ENCODE data around the gene SF3B4. TPM values are rescaled to one million over a fixed set of nuclear protein-coding genes. Genes with fewer than 3 reads are reported as not detected.

SF3B4 gene
- total and polyA plus RNA-seq, 2 of the 13 experiments (the other 11 are each of a cell fraction or from before 2014, with no cell fraction given) = 13.8 to 14.8 TPM

- TF ChIP-seq ZBTB39 (CRISPR knock-in tag; IDR thresholded peaks at IDR 0.05) = no peak
- no peak for TF ChIP-seq RELA (CRISPR knock-in tag; IDR thresholded peaks at IDR 0.05)
- 0 out of 2 replicates have a peak, but pooled peaks have one; percentile 41 for TF ChIP-seq ZNF367 (CRISPR knock-in tag; IDR thresholded peaks at IDR 0.05; ENCODE audit: borderline replicate concordance)
- no peak for TF ChIP-seq PAF1 (CRISPR knock-in tag; IDR thresholded peaks at IDR 0.05)
- TF ChIP-seq ZSCAN9 (CRISPR knock-in tag; IDR thresholded peaks at IDR 0.05; ENCODE audit: borderline replicate concordance) = 0 out of 2 replicates have a peak, but pooled peaks have one; percentile 45
- no peak for TF ChIP-seq ZNF530 (CRISPR knock-in tag; IDR thresholded peaks at IDR 0.05; ENCODE audit: low read depth)
- no peak; the same call in 1 of the 2 replicates for TF ChIP-seq CEBPG (CRISPR knock-in tag; IDR thresholded peaks at IDR 0.05)
- TF ChIP-seq HOXA3 (CRISPR knock-in tag; IDR thresholded peaks at IDR 0.05) = peak; percentile 96
- TF ChIP-seq RBFOX2 (IDR thresholded peaks at IDR 0.05; ENCODE audit: low read depth, low read length) = peak; percentile 95
- TF ChIP-seq REL (CRISPR knock-in tag; conservative IDR thresholded peaks at IDR 0.05) = 0 out of 2 replicates have a peak, but pooled peaks have one; percentile 27
- TF ChIP-seq MAFG (CRISPR knock-in tag; IDR thresholded peaks at IDR 0.05) = no peak
- no peak for TF ChIP-seq ZNF256 (CRISPR knock-in tag; conservative IDR thresholded peaks at IDR 0.05)
- peak; percentile 91 for TF ChIP-seq SP4 (CRISPR knock-in tag; IDR thresholded peaks at IDR 0.05)
- TF ChIP-seq HDAC2 (CRISPR knock-in tag; IDR thresholded peaks at IDR 0.05) = peak; percentile 77
- TF ChIP-seq HNRNPLL (IDR thresholded peaks at IDR 0.05; ENCODE audit: low read depth, low read length, poor library complexity, severe bottlenecking) = peak; percentile 70
- 0 out of 2 replicates have a peak, but pooled peaks have one; percentile 38 for TF ChIP-seq AHR (CRISPR knock-in tag; IDR thresholded peaks at IDR 0.05)
- peak; percentile 67; the same call in 1 of the 2 replicates for TF ChIP-seq HNRNPL (IDR thresholded peaks at IDR 0.05; ENCODE audit: low read depth, low read length)
- peak; percentile 97 for TF ChIP-seq GABPA (IDR thresholded peaks at IDR 0.05; ENCODE audit: low read depth, low read length)
- peak; percentile 99 for TF ChIP-seq GABPA (CRISPR knock-in tag; IDR thresholded peaks at IDR 0.05; ENCODE audit: low read depth)
- peak; percentile 2 for TF ChIP-seq ZEB1 (IDR thresholded peaks at IDR 0.05; ENCODE audit: insufficient replicate concordance, low read depth)
- TF ChIP-seq CBFB (CRISPR knock-in tag; IDR thresholded peaks at IDR 0.05) = peak; percentile 73
- TF ChIP-seq SNAPC4 (CRISPR knock-in tag; IDR thresholded peaks at IDR 0.05) = 0 out of 2 replicates have a peak, but pooled peaks have one; percentile 24
- TF ChIP-seq ZSCAN25 (CRISPR knock-in tag; IDR thresholded peaks at IDR 0.05) = peak; percentile 49; the same call in 1 of the 2 replicates
- TF ChIP-seq MTA3 (CRISPR knock-in tag; IDR thresholded peaks at IDR 0.05) = no peak
These were observed at the start of gene SF3B4 (continued) for GRCh38 chr1:149927563-149928400.

Measured in HepG2 (cell line).